Measurements from ENCODE around the gene SLC5A11. TPM values are rescaled to one million over a fixed set of nuclear protein-coding genes. Genes with fewer than 3 reads are reported as not detected.
"Not testable (repeated sequence)": the region's sequence is repeated elsewhere in the genome, so short reads cannot be mapped to it uniquely, and the experiment has no call there.

Gene SLC5A11
- total RNA-seq, 3 donors from 2014 or later (not counting 1 experiment from before 2014, with no cell fraction given): 0.20 to 0.40 TPM; not detected in 1

DNA sequence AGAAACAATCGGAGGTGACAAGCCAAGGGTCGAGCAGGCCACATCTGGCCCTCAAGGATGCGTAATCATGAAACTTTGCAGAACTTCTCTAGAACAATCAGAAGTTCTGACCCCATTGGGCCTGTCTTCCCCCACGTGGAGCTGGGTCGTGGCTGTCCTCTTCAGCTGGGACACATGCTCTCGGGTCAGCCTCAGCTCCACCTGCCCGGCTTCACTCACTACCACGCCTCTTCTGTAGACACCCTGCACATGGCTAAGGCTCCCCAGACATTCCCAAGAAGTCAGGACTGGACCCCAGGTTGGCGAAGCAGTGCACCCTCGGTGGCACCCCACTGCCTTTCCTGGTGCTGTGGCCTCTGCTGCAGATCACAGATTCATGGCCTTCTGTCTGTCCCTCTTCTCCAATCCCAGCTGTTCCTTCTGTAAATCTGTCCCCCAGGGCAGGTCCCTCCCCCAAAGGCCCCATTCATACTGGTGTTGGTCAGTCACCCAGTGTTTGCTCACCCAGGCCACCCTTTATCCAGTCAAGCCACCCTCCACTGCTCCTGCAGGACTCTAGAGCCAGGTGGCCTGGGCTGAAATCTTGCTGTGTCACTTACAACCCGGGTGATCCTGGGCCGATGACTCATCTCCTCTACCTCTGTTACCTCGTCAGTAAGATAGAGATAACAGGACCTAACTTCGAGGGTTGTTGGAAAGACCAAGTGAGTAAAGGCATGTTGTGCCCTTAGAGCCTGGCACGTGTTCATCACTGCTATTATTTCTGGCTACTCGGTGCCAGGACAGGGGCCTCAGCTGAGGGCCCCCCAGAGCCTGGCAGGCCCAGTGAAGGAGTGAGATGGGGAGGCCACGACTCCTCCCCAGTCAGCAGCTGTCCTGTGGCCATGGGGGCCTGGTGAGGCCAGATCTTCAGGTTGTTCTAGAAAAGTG is 1.4 kb upstream of the SLC5A11 start:
- intact Hi-C loops (cut with micrococcal nuclease): no loop called here
- H3K36me3 ChIP-seq (ENCODE audit: control insufficient read depth, insufficient read depth, low read length): no peaks in the 10 kb centered on the region
- no peaks in the 10 kb centered on the region for H3K4me1 ChIP-seq (ENCODE audit: control insufficient read depth, insufficient read depth, low read length)
- H3K9me3 ChIP-seq (ENCODE audit: control insufficient read depth, insufficient read depth, low read length): no peaks in the 10 kb centered on the region
- no peaks in the 10 kb centered on the region for H3K9me3 Mint-ChIP-seq
- H3K4me3 ChIP-seq (ENCODE audit: low read length): no peak overlapping the region
- H3K27me3 Mint-ChIP-seq (ENCODE audit: low read depth in 2 of 2): no peaks in the 10 kb centered on the region
- no peaks in the 10 kb centered on the region for H3K36me3 Mint-ChIP-seq
- DNase-seq (no peak), ATAC-seq (no peak)
- H3K27ac Mint-ChIP-seq: no peak overlapping the region
- H3K27ac ChIP-seq (ENCODE audit: low read length): no peak overlapping the region
- TF ChIP-seq CTCF (IDR thresholded peaks at IDR 0.05): no peak
- no peaks in the 10 kb centered on the region for H3K4me1 Mint-ChIP-seq
- no peaks in the 10 kb centered on the region for H3K27me3 ChIP-seq (ENCODE audit: control insufficient read depth, insufficient read depth, low read length)
- 81% methylated on average over 17 of the region's 17 CpGs for WGBS (ENCODE audit: insufficient coverage)
- no peak overlapping the region for H3K4me3 Mint-ChIP-seq

DNA sequence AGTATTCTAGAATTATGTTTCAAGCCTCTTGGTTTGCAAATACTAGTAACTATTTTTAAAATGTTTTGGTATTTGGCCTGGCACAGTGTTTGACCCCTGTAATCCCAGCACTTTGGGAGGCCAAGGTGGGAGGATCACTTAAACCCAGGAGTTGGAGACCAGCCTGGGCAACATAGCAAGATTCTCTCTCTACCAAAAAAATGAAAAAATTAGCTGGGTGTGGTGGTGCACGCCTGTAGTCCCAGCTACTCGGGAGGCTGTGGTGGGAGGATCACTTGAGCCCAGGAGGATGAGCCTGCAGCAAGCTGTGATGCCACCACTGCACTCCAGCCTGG is 765 bp upstream of the SLC5A11 start:
- not testable (repeated sequence) for H3K27ac ChIP-seq (ENCODE audit: low read length); H3K4me1 Mint-ChIP-seq
- WGBS (ENCODE audit: insufficient coverage): 90% methylated on average over 2 of the region's 2 CpGs

DNA sequence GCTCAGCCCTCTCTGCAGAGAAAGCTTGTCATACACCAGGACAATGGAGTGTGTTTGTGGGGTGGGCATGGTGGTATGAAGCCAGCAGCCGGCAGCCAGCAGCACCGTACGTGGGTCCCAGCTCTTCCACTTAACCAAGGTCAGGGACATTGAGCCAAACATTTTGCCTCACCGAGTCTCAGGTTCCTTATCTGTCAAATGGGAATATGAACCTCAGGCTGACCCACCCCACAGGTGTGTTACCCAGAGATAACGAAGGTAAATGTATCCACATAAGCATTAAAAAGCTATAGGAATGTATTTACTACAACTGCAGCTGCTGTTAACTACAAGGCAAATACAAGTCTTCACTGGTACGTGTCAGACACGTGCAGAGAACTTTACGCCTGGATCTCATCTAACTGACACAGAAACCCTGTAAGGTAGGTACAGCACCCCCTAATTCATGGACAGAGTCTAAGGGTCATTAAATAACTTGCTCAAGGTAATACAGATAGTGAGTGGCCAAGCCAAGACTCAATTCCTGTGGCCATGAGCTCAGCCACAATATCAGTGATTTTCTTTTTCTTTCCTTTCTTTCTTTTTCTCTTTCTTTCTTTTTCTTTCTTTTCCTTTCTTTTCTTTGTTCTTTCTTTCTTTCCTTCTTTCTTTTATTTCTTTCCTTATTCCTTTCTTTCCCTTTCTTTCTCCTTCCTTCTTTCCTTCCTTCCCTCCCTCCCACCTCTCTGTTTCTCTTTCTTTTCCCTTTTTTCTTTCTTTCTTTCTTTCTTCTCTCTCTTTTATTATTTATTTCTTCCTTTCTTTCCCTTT is 990 bp downstream of the SLC5A11 start:
- H3K4me1 Mint-ChIP-seq: no peaks in the 10 kb centered on the region
- no peaks in the 10 kb centered on the region for H3K27me3 Mint-ChIP-seq (ENCODE audit: low read depth in 2 of 2)
- no peaks in the 10 kb centered on the region for H3K9me3 ChIP-seq (ENCODE audit: control insufficient read depth, insufficient read depth, low read length)
- no peaks in the 10 kb centered on the region for H3K27me3 ChIP-seq (ENCODE audit: control insufficient read depth, insufficient read depth, low read length)
- no peak overlapping the region for H3K27ac ChIP-seq (ENCODE audit: low read length)
- no peak overlapping the region for H3K4me3 ChIP-seq (ENCODE audit: low read length)
- no peak overlapping the region for H3K4me3 Mint-ChIP-seq
- no peak for TF ChIP-seq CTCF (IDR thresholded peaks at IDR 0.05)
- H3K9me3 Mint-ChIP-seq: no peaks in the 10 kb centered on the region
- H3K36me3 Mint-ChIP-seq: no peaks in the 10 kb centered on the region
- no peak for DNase-seq
- no peak for ATAC-seq
- intact Hi-C loops (cut with micrococcal nuclease): no loop called here
- WGBS (ENCODE audit: insufficient coverage): 87% methylated on average over 8 of the region's 8 CpGs
- H3K4me1 ChIP-seq (ENCODE audit: control insufficient read depth, insufficient read depth, low read length): no peaks in the 10 kb centered on the region
- no peak overlapping the region for H3K27ac Mint-ChIP-seq
- H3K36me3 ChIP-seq (ENCODE audit: control insufficient read depth, insufficient read depth, low read length): no peaks in the 10 kb centered on the region

More for the DNA sequence above, 765 bp upstream of the SLC5A11 start:
- H3K27me3 Mint-ChIP-seq (ENCODE audit: low read depth in 2 of 2); H3K36me3 Mint-ChIP-seq; H3K4me1 ChIP-seq (ENCODE audit: control insufficient read depth, insufficient read depth, low read length); H3K4me3 ChIP-seq (ENCODE audit: low read length); H3K4me3 Mint-ChIP-seq; H3K27ac Mint-ChIP-seq; H3K9me3 ChIP-seq (ENCODE audit: control insufficient read depth, insufficient read depth, low read length); H3K9me3 Mint-ChIP-seq; intact Hi-C loops (cut with micrococcal nuclease); DNase-seq; ATAC-seq; H3K27me3 ChIP-seq (ENCODE audit: control insufficient read depth, insufficient read depth, low read length); H3K36me3 ChIP-seq (ENCODE audit: control insufficient read depth, insufficient read depth, low read length): not testable (repeated sequence)

- H3K9me3 Mint-ChIP-seq: no peaks in the 10 kb centered on the region
- Histone ChIP-seq H3K9me3 (ENCODE audit: control insufficient read depth, insufficient read depth, low read length) (no peaks in the 10 kb centered on the region), H3K36me3 (ENCODE audit: control insufficient read depth, insufficient read depth, low read length) (no peaks in the 10 kb centered on the region), H3K4me3 (ENCODE audit: low read length) (no peak overlapping the region), H3K4me1 (ENCODE audit: control insufficient read depth, insufficient read depth, low read length) (no peaks in the 10 kb centered on the region), H3K27me3 (ENCODE audit: control insufficient read depth, insufficient read depth, low read length) (no peaks in the 10 kb centered on the region), H3K27ac (ENCODE audit: low read length) (no peak overlapping the region)
- no peak for TF ChIP-seq CTCF (IDR thresholded peaks at IDR 0.05)
- H3K4me1 Mint-ChIP-seq: no peaks in the 10 kb centered on the region
- no peak overlapping the region for H3K4me3 Mint-ChIP-seq
- no peak overlapping the region for H3K27ac Mint-ChIP-seq
- no peaks in the 10 kb centered on the region for H3K36me3 Mint-ChIP-seq
- ATAC-seq (no peak), DNase-seq (no peak)
- WGBS (ENCODE audit: insufficient coverage): 80% methylated on average over 3 of the region's 3 CpGs
- intact Hi-C loops (cut with micrococcal nuclease): no loop called here
- H3K27me3 Mint-ChIP-seq (ENCODE audit: low read depth in 2 of 2): no peaks in the 10 kb centered on the region
Observed at GRCh38 chr16:24847358-24847664, 1.5 kb downstream of the SLC5A11 start.

Data from natural killer cell (primary cell).